ENCODE data around the gene FMO2. TPM values are rescaled to one million over a fixed set of nuclear protein-coding genes. Genes with fewer than 3 reads are reported as not detected.

FMO2 gene
- total RNA-seq, 1 donor from 2014 or later = not detected

GRCh38 chr1:171174560-171175294, 10.4 kb upstream of the FMO2 start:
- no peaks in the 10 kb centered on the region for H4K20me1 ChIP-seq (ENCODE audit: insufficient read depth, low read length)
- H3K36me3 ChIP-seq (ENCODE audit: insufficient read depth, low read length) = no peaks in the 10 kb centered on the region
- TF ChIP-seq CTCF (IDR thresholded peaks at IDR 0.05; ENCODE audit: insufficient read depth, low read depth, low read length) (no peak), EZH2 (IDR thresholded peaks at IDR 0.05; ENCODE audit: insufficient read depth, low read length) (no peak)
- Mint-ChIP-seq H3K4me3 (ENCODE audit: unreplicated experiment) (no peak overlapping the region), H3K9me3 (ENCODE audit: unreplicated experiment) (no peaks in the 10 kb centered on the region), H3K27ac (ENCODE audit: unreplicated experiment) (no peak overlapping the region), H3K4me1 (ENCODE audit: low read depth, unreplicated experiment) (peaks cover 2% of the 10 kb centered on the region), H3K36me3 (ENCODE audit: low read depth, unreplicated experiment) (no peaks in the 10 kb centered on the region), H3K27me3 (ENCODE audit: low read depth, unreplicated experiment) (no peaks in the 10 kb centered on the region)
- no peak overlapping the region for H2AFZ ChIP-seq (ENCODE audit: low read depth, low read length)
- H3K27me3 ChIP-seq (ENCODE audit: insufficient read depth, low read length) = no peaks in the 10 kb centered on the region
- no peak overlapping the region for H3K9ac ChIP-seq (ENCODE audit: low read length)
- no peak overlapping the region for H3K4me3 ChIP-seq (ENCODE audit: insufficient read depth, low read depth, low read length)
- H3K4me1 ChIP-seq (ENCODE audit: insufficient read depth, low read length) = no peaks in the 10 kb centered on the region
- H3K79me2 ChIP-seq (ENCODE audit: insufficient read depth, low read length) = no peaks in the 10 kb centered on the region
- H3K27ac ChIP-seq (ENCODE audit: low read depth, low read length) = no peak overlapping the region
- H3K4me2 ChIP-seq (ENCODE audit: low read length) = no peak overlapping the region
- DNase-seq (ENCODE audit: low read depth) = no peak
- FAIRE-seq = no peak
- H3K9me3 ChIP-seq (ENCODE audit: insufficient read depth, low read depth, low read length) = no peaks in the 10 kb centered on the region

- no peak overlapping the region for H3K4me3 ChIP-seq (ENCODE audit: insufficient read depth, low read depth, low read length)
- no peaks in the 10 kb centered on the region for H3K27me3 Mint-ChIP-seq (ENCODE audit: low read depth, unreplicated experiment)
- H3K27ac ChIP-seq (ENCODE audit: low read depth, low read length) = no peak overlapping the region
- H3K9me3 ChIP-seq (ENCODE audit: insufficient read depth, low read depth, low read length) = no peaks in the 10 kb centered on the region
- H3K27ac Mint-ChIP-seq (ENCODE audit: unreplicated experiment) = no peak overlapping the region
- no peak overlapping the region for H3K9ac ChIP-seq (ENCODE audit: low read length)
- H3K36me3 ChIP-seq (ENCODE audit: insufficient read depth, low read length) = no peaks in the 10 kb centered on the region
- H2AFZ ChIP-seq (ENCODE audit: low read depth, low read length) = no peak overlapping the region
- no peak overlapping the region for H3K4me3 Mint-ChIP-seq (ENCODE audit: unreplicated experiment)
- H3K79me2 ChIP-seq (ENCODE audit: insufficient read depth, low read length) = no peaks in the 10 kb centered on the region
- no peaks in the 10 kb centered on the region for H3K9me3 Mint-ChIP-seq (ENCODE audit: unreplicated experiment)
- H4K20me1 ChIP-seq (ENCODE audit: insufficient read depth, low read length) = no peaks in the 10 kb centered on the region
- no peak for DNase-seq (ENCODE audit: low read depth)
- FAIRE-seq = no peak
- no peaks in the 10 kb centered on the region for H3K4me1 ChIP-seq (ENCODE audit: insufficient read depth, low read length)
- TF ChIP-seq EZH2 (IDR thresholded peaks at IDR 0.05; ENCODE audit: insufficient read depth, low read length) = no peak
- TF ChIP-seq CTCF (IDR thresholded peaks at IDR 0.05; ENCODE audit: insufficient read depth, low read depth, low read length) = no peak
- H3K36me3 Mint-ChIP-seq (ENCODE audit: low read depth, unreplicated experiment) = no peaks in the 10 kb centered on the region
- no peaks in the 10 kb centered on the region for H3K4me1 Mint-ChIP-seq (ENCODE audit: low read depth, unreplicated experiment)
- no peaks in the 10 kb centered on the region for H3K27me3 ChIP-seq (ENCODE audit: insufficient read depth, low read length)
- H3K4me2 ChIP-seq (ENCODE audit: low read length) = no peak overlapping the region
Observed at GRCh38 chr1:171177261-171177660, 7.8 kb upstream of the FMO2 start.
